Colonic mucosa (tissue), 4 donors: ENCODE data around the gene IGFL1. TPM values are rescaled to one million over a fixed set of nuclear protein-coding genes. Genes with fewer than 3 reads are reported as not detected.
"Not testable (repeated sequence)": the region's sequence is repeated elsewhere in the genome, so short reads cannot be mapped to it uniquely, and the experiment has no call there.

ENCODE experiments used
- DNase-seq: peaks from one replicate; pipeline ENCODE4 v3.0.0-alpha.2; 2020
- H3K27ac ChIP-seq: fragments of 200-600 bp; one replicate; pipeline ENCODE4 v1.8.0; 2021
- H3K27me3 ChIP-seq: fragments of 200-600 bp; one replicate; pipeline ENCODE4 v1.8.0; 2021
- H3K36me3 ChIP-seq: fragments of 200-600 bp; one replicate; pipeline ENCODE4 v1.8.0; 2021
- H3K4me1 ChIP-seq: fragments of 200-600 bp; one replicate; pipeline ENCODE4 v1.8.0; 2021; ENCODE audit warnings: mild to moderate bottlenecking
- H3K4me3 ChIP-seq: fragments of 200-600 bp; one replicate; pipeline ENCODE4 v1.8.0; 2021
- H3K9ac ChIP-seq, 2 donors: one replicate each; pipeline ENCODE4 v1.7.0; 2013; ENCODE audit warnings: control low read depth in 2 of 2, low read depth in 2 of 2, low read length in 2 of 2
- H3K9me3 ChIP-seq: fragments of 200-600 bp; one replicate; pipeline ENCODE4 v1.8.0; 2021
- intact Hi-C: fragments of 100-400 bp; cut with DNase I; formaldehyde crosslinking; loops from one replicate; pipeline ENCODE4 v1.14.1; 2022
- total RNA-seq, 2 donors: library from RNA; stranded (reverse); fragmentation: NEBNext Ultra II Directional in 1 of 2; extraction: Animal tissue kit (Norgen Biotek cat#: 25700) in 1 of 2; gene quantifications; one replicate each; pipeline ENCODE4 v1.2.1, GENCODE V29; 2021
- TF ChIP-seq, protein P1 (sequence below): fragments of 200-600 bp; IDR thresholded peaks from one replicate; pipeline ENCODE4 v1.8.0; 2022; ENCODE audit warnings: antibody characterized with exemption, mild to moderate bottlenecking
- donor health status: healthy.
- donor health status: DM: no; HTN: no; CAD: no.
- donor health status: DM: no; HTN: no; CAD: no.

IGFL1 gene
- total RNA-seq, 2 donors from 2014 or later, result not detected

GRCh38 chr19:46232468-46232867, 2.9 kb downstream of the IGFL1 start:
- Histone ChIP-seq H3K27me3 (no peaks in the 10 kb centered on the region), H3K36me3 (no peaks in the 10 kb centered on the region), H3K9me3 (no peaks in the 10 kb centered on the region), H3K9ac (no peak overlapping the region), H3K4me1 (no peaks in the 10 kb centered on the region), H3K4me3 (no peak overlapping the region), H3K27ac (no peak overlapping the region)
- no peak for DNase-seq
- TF ChIP-seq, protein P1, sequence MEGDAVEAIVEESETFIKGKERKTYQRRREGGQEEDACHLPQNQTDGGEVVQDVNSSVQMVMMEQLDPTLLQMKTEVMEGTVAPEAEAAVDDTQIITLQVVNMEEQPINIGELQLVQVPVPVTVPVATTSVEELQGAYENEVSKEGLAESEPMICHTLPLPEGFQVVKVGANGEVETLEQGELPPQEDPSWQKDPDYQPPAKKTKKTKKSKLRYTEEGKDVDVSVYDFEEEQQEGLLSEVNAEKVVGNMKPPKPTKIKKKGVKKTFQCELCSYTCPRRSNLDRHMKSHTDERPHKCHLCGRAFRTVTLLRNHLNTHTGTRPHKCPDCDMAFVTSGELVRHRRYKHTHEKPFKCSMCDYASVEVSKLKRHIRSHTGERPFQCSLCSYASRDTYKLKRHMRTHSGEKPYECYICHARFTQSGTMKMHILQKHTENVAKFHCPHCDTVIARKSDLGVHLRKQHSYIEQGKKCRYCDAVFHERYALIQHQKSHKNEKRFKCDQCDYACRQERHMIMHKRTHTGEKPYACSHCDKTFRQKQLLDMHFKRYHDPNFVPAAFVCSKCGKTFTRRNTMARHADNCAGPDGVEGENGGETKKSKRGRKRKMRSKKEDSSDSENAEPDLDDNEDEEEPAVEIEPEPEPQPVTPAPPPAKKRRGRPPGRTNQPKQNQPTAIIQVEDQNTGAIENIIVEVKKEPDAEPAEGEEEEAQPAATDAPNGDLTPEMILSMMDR, result no peak
- intact Hi-C loops, result no loop called here

DNA sequence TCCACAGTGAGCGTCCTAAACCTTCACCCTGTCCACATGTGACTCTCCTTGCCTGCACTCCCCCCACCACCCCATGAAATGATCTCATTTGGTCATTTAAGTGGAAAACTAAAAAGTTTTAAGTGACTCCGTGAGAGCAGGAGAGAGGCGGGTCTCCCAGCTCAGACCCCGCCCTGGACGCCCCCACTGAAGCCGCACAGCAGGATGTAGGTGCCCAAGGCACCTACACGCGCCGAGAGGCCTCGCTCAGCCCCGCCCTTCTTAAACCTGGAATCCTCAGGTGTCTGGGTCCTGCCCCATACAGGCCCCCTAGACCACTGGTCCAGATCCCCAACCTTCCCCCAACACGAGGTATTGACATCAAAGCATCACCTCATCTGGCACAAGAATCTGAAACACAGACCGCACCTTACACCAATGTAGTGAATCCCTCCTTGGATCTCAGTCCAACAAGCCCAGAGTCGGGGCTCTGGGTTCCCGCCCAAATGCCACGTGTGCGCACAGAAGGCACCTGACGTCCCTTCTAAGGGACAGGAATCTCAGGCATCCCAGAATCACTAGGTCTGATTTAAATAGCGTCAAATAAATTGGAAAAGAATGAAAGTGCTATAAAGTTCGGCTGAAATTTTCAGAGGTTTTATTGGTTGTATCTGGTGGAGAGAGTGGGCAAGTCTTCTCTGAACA, 3.5 kb downstream of the IGFL1 start:
- no peaks in the 10 kb centered on the region for H3K9me3 ChIP-seq
- DNase-seq, result no peak
- TF ChIP-seq, protein P1, result no peak
- intact Hi-C loops, result no loop called here
- H3K4me1 ChIP-seq, result no peaks in the 10 kb centered on the region
- no peak overlapping the region for H3K4me3 ChIP-seq
- no peak overlapping the region for H3K9ac ChIP-seq
- H3K27me3 ChIP-seq, result no peaks in the 10 kb centered on the region
- H3K27ac ChIP-seq, result no peak overlapping the region
- no peaks in the 10 kb centered on the region for H3K36me3 ChIP-seq

DNA sequence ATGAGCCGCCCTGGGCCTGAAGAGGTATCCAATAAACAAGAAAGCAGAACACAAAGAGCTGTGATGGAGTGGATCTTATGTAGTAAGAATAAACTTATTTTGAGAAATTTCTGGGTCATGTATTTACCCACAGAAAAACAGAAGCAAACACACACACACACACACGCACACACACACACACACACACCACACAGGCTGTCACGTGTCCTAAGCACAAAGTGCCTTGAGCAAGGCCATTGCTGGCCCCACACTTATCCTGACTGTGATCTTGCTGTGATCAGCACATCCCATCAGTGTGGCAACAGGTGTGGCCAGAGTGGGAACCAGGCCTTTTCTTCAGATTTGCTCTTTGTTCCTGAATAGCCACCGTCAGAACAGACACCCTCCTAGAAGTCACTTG, 4.3 kb downstream of the IGFL1 start:
- DNase-seq, H3K9me3 ChIP-seq, H3K36me3 ChIP-seq, H3K4me3 ChIP-seq, H3K9ac ChIP-seq, H3K4me1 ChIP-seq, H3K27ac ChIP-seq, intact Hi-C loops, H3K27me3 ChIP-seq: not testable (repeated sequence)

- H3K9ac ChIP-seq, intact Hi-C loops, DNase-seq, H3K36me3 ChIP-seq, H3K9me3 ChIP-seq, H3K4me3 ChIP-seq, H3K27ac ChIP-seq, H3K27me3 ChIP-seq, H3K4me1 ChIP-seq: not testable (repeated sequence)
These were observed 8.6 kb downstream of the IGFL1 start for GRCh38 chr19:46238141-46238540.

DNA sequence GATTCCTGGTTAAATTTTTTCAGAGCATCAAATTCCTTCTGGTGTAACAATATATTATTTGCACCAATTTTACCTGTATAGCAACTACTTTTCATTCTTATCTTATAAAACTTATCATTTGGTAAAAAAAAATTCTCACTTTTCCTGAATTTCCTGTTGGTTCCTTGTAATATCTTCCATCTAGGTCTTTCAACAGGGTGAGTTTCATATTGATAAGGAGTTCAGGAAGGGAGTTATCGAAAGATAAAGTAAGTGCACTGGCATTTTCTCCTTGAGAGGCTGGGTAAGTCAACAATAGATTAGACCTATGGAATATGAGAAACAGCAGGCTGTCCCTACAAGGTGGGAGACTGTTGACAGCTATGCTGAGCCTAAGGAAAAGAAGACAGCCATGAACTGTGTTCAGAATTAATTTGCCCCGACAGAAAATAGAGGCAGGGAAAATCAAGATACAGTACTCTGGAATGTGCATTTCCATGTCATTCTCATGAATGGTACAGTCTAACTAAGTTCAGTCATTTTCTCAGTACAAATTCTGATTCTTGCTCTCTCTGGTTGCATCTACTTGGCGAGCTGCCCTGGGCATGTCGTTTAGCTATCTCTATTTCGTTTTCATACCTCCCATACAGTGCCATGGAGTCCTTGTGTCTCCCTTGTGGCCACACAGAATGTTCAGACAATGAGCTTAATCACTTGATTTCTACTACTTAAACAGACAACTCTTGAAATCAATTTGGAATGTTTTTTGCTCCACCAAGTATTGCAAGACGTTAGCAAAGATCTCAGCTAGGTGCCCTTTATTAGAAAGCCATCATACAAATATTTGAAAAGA, 9.9 kb downstream of the IGFL1 start:
- DNase-seq, result no peak
- no peaks in the 10 kb centered on the region for H3K9me3 ChIP-seq
- no peaks in the 10 kb centered on the region for H3K27me3 ChIP-seq
- intact Hi-C loops, result no loop called here
- TF ChIP-seq, protein P1, result no peak
- no peaks in the 10 kb centered on the region for H3K4me1 ChIP-seq
- H3K27ac ChIP-seq, result no peak overlapping the region
- no peak overlapping the region for H3K9ac ChIP-seq
- no peak overlapping the region for H3K4me3 ChIP-seq
- H3K36me3 ChIP-seq, result no peaks in the 10 kb centered on the region

GRCh38 chr19:46240693-46241092, 11.2 kb downstream of the IGFL1 start:
- no peak overlapping the region for H3K9ac ChIP-seq
- H3K4me3 ChIP-seq, result no peak overlapping the region
- no peak overlapping the region for H3K27ac ChIP-seq
- TF ChIP-seq, protein P1, result no peak
- H3K4me1 ChIP-seq, result no peaks in the 10 kb centered on the region
- no peaks in the 10 kb centered on the region for H3K27me3 ChIP-seq
- no peak for DNase-seq
- H3K9me3 ChIP-seq, result no peaks in the 10 kb centered on the region
- H3K36me3 ChIP-seq, result no peaks in the 10 kb centered on the region
- intact Hi-C loops, result no loop called here
